Loucy (cell line): ENCODE data around the gene RAB6B.

Source experiments
- H2AFZ ChIP-seq: fragments of 200-600 bp; sonication (generic); 2 replicates; pipeline ENCODE4 v1.6.0; 2016; ENCODE audit warnings: antibody characterized with exemption, mild to moderate bottlenecking, low read length, moderate library complexity
- H3F3A ChIP-seq: fragments of 200-600 bp; 2 replicates; pipeline ENCODE4 v1.6.0; 2016; ENCODE audit warnings: antibody characterized with exemption, low read depth, mild to moderate bottlenecking
- H3K27me3 ChIP-seq: fragments of 200-600 bp; sonication (generic); 2 replicates; pipeline ENCODE4 v1.6.1; 2014; ENCODE audit warnings: low read length, mild to moderate bottlenecking; ENCODE audit not compliant: insufficient read depth, poor library complexity, severe bottlenecking
- H3K36me3 ChIP-seq: fragments of 200-600 bp; sonication (generic); 2 replicates; pipeline ENCODE4 v1.6.1; 2016; ENCODE audit warnings: low read length; ENCODE audit not compliant: insufficient read depth
- H3K4me1 ChIP-seq: fragments of 200-600 bp; sonication (generic); 2 replicates; pipeline ENCODE4 v1.5.1; 2014; ENCODE audit warnings: low read length, mild to moderate bottlenecking; ENCODE audit not compliant: insufficient read depth, poor library complexity, severe bottlenecking
- H3K4me2 ChIP-seq: fragments of 200-600 bp; sonication (generic); 2 replicates; pipeline ENCODE4 v1.6.0; 2014; ENCODE audit warnings: antibody characterized with exemption, low read length, low read depth, mild to moderate bottlenecking; ENCODE audit not compliant: poor library complexity, severe bottlenecking
- H3K4me3 ChIP-seq: fragments of 200-600 bp; sonication (generic); 2 replicates; pipeline ENCODE4 v1.5.1; 2014; ENCODE audit warnings: low read length, mild to moderate bottlenecking, mixed read lengths; ENCODE audit not compliant: poor library complexity, severe bottlenecking
- H3K79me2 ChIP-seq: fragments of 200-600 bp; sonication (generic); 2 replicates; pipeline ENCODE4 v1.6.1; 2014; ENCODE audit warnings: low read length; ENCODE audit not compliant: insufficient read depth
- H3K9ac ChIP-seq: fragments of 200-600 bp; sonication (generic); 2 replicates; pipeline ENCODE4 v1.6.0; 2014; ENCODE audit warnings: mild to moderate bottlenecking, low read depth, low read length, moderate library complexity; ENCODE audit not compliant: poor library complexity, severe bottlenecking
- H3K9me2 ChIP-seq: fragments of 200-600 bp; sonication (generic); replicated peaks from 2 replicates; pipeline ENCODE4 v1.6.1; 2016; ENCODE audit warnings: low read depth, low read length, mixed read lengths
- H3K9me3 ChIP-seq: fragments of 200-600 bp; sonication (generic); 2 replicates; pipeline ENCODE4 v1.6.1; 2014; ENCODE audit warnings: mild to moderate bottlenecking, antibody characterized with exemption, low read length, low read depth; ENCODE audit not compliant: insufficient read depth
- H4K20me1 ChIP-seq: fragments of 200-600 bp; sonication (generic); 2 replicates; pipeline ENCODE4 v1.6.0; 2014; ENCODE audit warnings: antibody characterized with exemption, low read length, mild to moderate bottlenecking; ENCODE audit not compliant: insufficient read depth, poor library complexity, severe bottlenecking
- CTCF ChIP-seq: fragments of 200-600 bp; sonication (generic); conservative IDR thresholded peaks from 2 replicates; pipeline ENCODE4 v1.5.1; 2014; ENCODE audit warnings: mild to moderate bottlenecking, antibody characterized with exemption, low read length
- EZH2phosphoT487 ChIP-seq: fragments of 200-600 bp; IDR thresholded peaks from 2 replicates; pipeline ENCODE4 v1.6.1; 2018; ENCODE audit warnings: antibody characterized with exemption, mild to moderate bottlenecking, moderate library complexity, borderline replicate concordance

RAB6B gene

GRCh38 chr3:133845127-133845526, 50.6 kb downstream of the RAB6B start:
- Histone ChIP-seq H3K4me2 (no peak overlapping the region), H3K4me1 (no peaks in the 10 kb centered on the region), H3K79me2 (no peaks in the 10 kb centered on the region), H3K9me3 (no peaks in the 10 kb centered on the region), H3F3A (no peaks in the 10 kb centered on the region), H3K4me3 (no peak overlapping the region), H3K9ac (no peak overlapping the region), H4K20me1 (no peaks in the 10 kb centered on the region), H3K27me3 (no peaks in the 10 kb centered on the region), H2AFZ (no peak overlapping the region), H3K9me2 (no peaks in the 10 kb centered on the region), H3K36me3 (no peaks in the 10 kb centered on the region)
- TF ChIP-seq EZH2phosphoT487 = no peak
- no peak for TF ChIP-seq CTCF

- H3K4me1 ChIP-seq = no peaks in the 10 kb centered on the region
- no peaks in the 10 kb centered on the region for H4K20me1 ChIP-seq
- no peak overlapping the region for H3K9ac ChIP-seq
- no peaks in the 10 kb centered on the region for H3K27me3 ChIP-seq
- TF ChIP-seq CTCF (no peak), EZH2phosphoT487 (no peak)
- H3K4me3 ChIP-seq = no peak overlapping the region
- H2AFZ ChIP-seq = no peak overlapping the region
- no peak overlapping the region for H3K4me2 ChIP-seq
- no peaks in the 10 kb centered on the region for H3K9me3 ChIP-seq
- H3K36me3 ChIP-seq = no peaks in the 10 kb centered on the region
- H3K9me2 ChIP-seq = no peaks in the 10 kb centered on the region
- no peaks in the 10 kb centered on the region for H3K79me2 ChIP-seq
- no peaks in the 10 kb centered on the region for H3F3A ChIP-seq
Observed at GRCh38 chr3:133843634-133844033, 52.0 kb downstream of the RAB6B start.

GRCh38 chr3:133842158-133842557, 53.5 kb downstream of the RAB6B start:
- no peaks in the 10 kb centered on the region for H3K79me2 ChIP-seq
- no peaks in the 10 kb centered on the region for H3K4me1 ChIP-seq
- no peak overlapping the region for H3K9ac ChIP-seq
- no peaks in the 10 kb centered on the region for H3K27me3 ChIP-seq
- no peaks in the 10 kb centered on the region for H4K20me1 ChIP-seq
- no peak overlapping the region for H2AFZ ChIP-seq
- H3K4me3 ChIP-seq = no peak overlapping the region
- no peaks in the 10 kb centered on the region for H3F3A ChIP-seq
- TF ChIP-seq EZH2phosphoT487 (no peak), CTCF (no peak)
- no peaks in the 10 kb centered on the region for H3K9me2 ChIP-seq
- H3K4me2 ChIP-seq = no peak overlapping the region
- no peaks in the 10 kb centered on the region for H3K36me3 ChIP-seq
- no peaks in the 10 kb centered on the region for H3K9me3 ChIP-seq
